A549 (cell line): Measurements from ENCODE around the gene NPB. TPM values are rescaled to one million over a fixed set of nuclear protein-coding genes. Genes with fewer than 3 reads are reported as not detected.

ENCODE experiments used
- ATAC-seq, 2 experiments: fragments of 200-7000 bp in 1 of 2; fragments of >200 bp in 1 of 2; cut with Nextera tagmentation in 1 of 2; cut with Tn5 transposase in 1 of 2; 3 replicates each; pipeline versions ENCODE4 v1.8.0 to v1.9.1; 2018 to 2020; ENCODE audit warnings: mild to moderate bottlenecking in 1 of 2, moderate library complexity in 1 of 2
- CTCF ChIA-PET: fragments of 300-600 bp; sonication (Branson Sonifier 250); formaldehyde crosslinking; extraction: SDS; loops from one replicate; lab custom pipeline; 2021; ENCODE audit warnings: antibody characterized with exemption, inconsistent platforms; lab: Yijun Ruan, JAX
- POLR2A ChIA-PET: fragments of 350-600 bp; formaldehyde crosslinking; extraction: SDS; loops from one replicate; lab custom pipeline; 2021; ENCODE audit warnings: antibody characterized with exemption, inconsistent platforms; lab: Yijun Ruan, JAX
- DNase-seq, 2 experiments: peaks; one replicate each; pipeline versions ENCODE4 v3.0.0 to v3.0.0-alpha.2; 2011 to 2016; ENCODE audit warnings: low read depth in 1 of 2, low spot score in 1 of 2
- FAIRE-seq: peaks from 2 replicates; lab custom pipeline; 2011; peaks lifted over from hg19 to GRCh38; lab: Jason Lieb, UNC
- H3K27ac ChIP-seq, 2 experiments: fragments of >200 bp; sonication (Bioruptor Twin); formaldehyde crosslinking; 3 replicates each; pipeline ENCODE4 v1.5.1; 2016 to 2017
- H3K4me1 ChIP-seq: fragments of >200 bp; sonication (Bioruptor Twin); formaldehyde crosslinking; 3 replicates; pipeline ENCODE4 v1.6.1; 2016
- H3K4me2 ChIP-seq: fragments of >200 bp; sonication (Bioruptor Twin); formaldehyde crosslinking; 3 replicates; pipeline ENCODE4 v1.6.1; 2016
- H3K4me3 ChIP-seq: fragments of >200 bp; sonication (Bioruptor Twin); formaldehyde crosslinking; 3 replicates; pipeline ENCODE4 v1.5.1; 2016
- H3K9me3 ChIP-seq: fragments of >200 bp; sonication (Bioruptor Twin); formaldehyde crosslinking; 3 replicates; pipeline ENCODE4 v1.6.1; 2016
- CTCF ChIP-seq: fragments of >200 bp; sonication (Bioruptor Twin); formaldehyde crosslinking; IDR thresholded peaks from 3 replicates; pipeline ENCODE4 v1.5.1; 2016
- ESRRA ChIP-seq: fragments of 150-350 bp; IDR thresholded peaks from 2 replicates; pipeline ENCODE4 v1.6.1; 2014; ENCODE audit warnings: mild to moderate bottlenecking, low read length, borderline replicate concordance
- FOXS1 ChIP-seq: fragments of 250-450 bp; sonication (Bioruptor Pico); IDR thresholded peaks from 2 replicates; pipeline ENCODE4 v1.5.0; 2020; ENCODE audit warnings: mild to moderate bottlenecking, moderate library complexity
- HDAC2 ChIP-seq: fragments of 200-600 bp; sonication (generic); IDR thresholded peaks from 2 replicates; pipeline ENCODE4 v1.6.1; 2016
- HMGXB4 ChIP-seq: fragments of 250-450 bp; sonication (Bioruptor Pico); IDR thresholded peaks from 2 replicates; pipeline ENCODE4 v1.5.0; 2021; ENCODE audit warnings: mild to moderate bottlenecking, moderate library complexity, borderline replicate concordance
- HOXB5 ChIP-seq: fragments of 250-450 bp; sonication (Bioruptor Pico); IDR thresholded peaks from 2 replicates; pipeline ENCODE4 v1.5.0; 2020; ENCODE audit warnings: mild to moderate bottlenecking, moderate library complexity
- JUN ChIP-seq, 2 experiments: fragments of >200 bp; sonication (Bioruptor Twin); formaldehyde crosslinking; IDR thresholded peaks; 2 replicates in 1 of 2; 3 replicates in 1 of 2; pipeline ENCODE4 v1.6.1; 2016 to 2017
- PBX3 ChIP-seq: IDR thresholded peaks from 2 replicates; pipeline ENCODE4 v1.6.1; 2012
- PHF8 ChIP-seq: fragments of 200-600 bp; sonication (generic); IDR thresholded peaks from 2 replicates; pipeline ENCODE4 v1.6.1; 2016; ENCODE audit warnings: low read depth, mild to moderate bottlenecking, antibody characterized with exemption, moderate library complexity, borderline replicate concordance
- POLR2A ChIP-seq: IDR thresholded peaks from 2 replicates; pipeline ENCODE4 v1.6.1; 2012; ENCODE audit warnings: mild to moderate bottlenecking, low read length
- POLR2AphosphoS2 ChIP-seq: conservative IDR thresholded peaks from 2 replicates; pipeline ENCODE4 v1.6.1; 2012; ENCODE audit warnings: low read length, improper control_type of control experiment, inconsistent platforms
- RCOR1 ChIP-seq: fragments of 150-350 bp; IDR thresholded peaks from 2 replicates; pipeline ENCODE4 v1.6.1; 2014; ENCODE audit warnings: antibody characterized with exemption, low read length, low read depth
- ZFP36 ChIP-seq: fragments of 450-650 bp; IDR thresholded peaks from 2 replicates; pipeline ENCODE4 v1.6.1; 2014; ENCODE audit warnings: borderline replicate concordance; ENCODE audit not compliant: partially characterized antibody
- ZSCAN20 ChIP-seq: fragments of 250-450 bp; sonication (Bioruptor Pico); IDR thresholded peaks from 2 replicates; pipeline ENCODE4 v1.8.0; 2022; ENCODE audit warnings: mild to moderate bottlenecking, moderate library complexity
- WGBS: methylation state at CpG from one replicate; pipeline ENCODE4 v1.1.6; 2017; ENCODE audit errors: missing lambda C conversion rate; 5-methylcytosine and 5-hydroxymethylcytosine counted together
- polyA plus RNA-seq, 4 experiments: library from polyadenylated mRNA; depleted of rRNA in 3 of 4; stranded (reverse); fragments of >200 nt; fragmentation: RNase III in 1 of 4; extraction: RNeasy Plus Mini Kit Qiagen cat#74134 plus additional on column Dnase treatment in 1 of 4; gene quantifications; 2 replicates in 3 of 4; 3 replicates in 1 of 4; pipeline ENCODE4 v1.2.3, GENCODE V29; 2011 to 2017

NPB gene
- polyA plus RNA-seq, 2 of the 4 experiments (the other 2 are of a cell fraction): 0.41 to 0.45 TPM

GRCh38 chr17:81931557-81932332 is 29.7 kb downstream of the NPB start:
- DNase-seq (no peak), FAIRE-seq (no peak), ATAC-seq (no peak)
- Histone ChIP-seq H3K4me3 (no peak overlapping the region), H3K4me2 (no peak overlapping the region), H3K9me3 (no peaks in the 10 kb centered on the region), H3K27ac (no peak overlapping the region), H3K4me1 (peaks cover 21% of the 10 kb centered on the region)
- ChIA-PET CTCF (interaction anchor here (0.7 to 12.8 kb wide), 5 partner anchors 13 to 106 kb away, joined by 4 to 99 read pairs (median 5); partner anchors contain the start of genes DCXR and NOTUM), POLR2A (no interaction called here)
- 64% methylated on average over 12 of the region's 15 CpGs for WGBS
- TF ChIP-seq ESRRA (no peak), RCOR1 (no peak), HOXB5 (CRISPR knock-in tag) (no peak), HDAC2 (no peak), POLR2A (0 out of 2 replicates have a peak, but pooled peaks have one; percentile 8), JUN (IDR thresholded peaks at IDR 0.05) (peak in 1 of 2 experiments; percentile 28; a peak in 1 of 5 replicates), PBX3 (peak; percentile 61; the same call in 1 of the 2 replicates)

- TF ChIP-seq PHF8 (no peak), HMGXB4 (CRISPR knock-in tag) (no peak), FOXS1 (CRISPR knock-in tag) (no peak), PBX3 (peak; percentile 26; the same call in 1 of the 2 replicates), ZSCAN20 (no peak), ZFP36 (no peak), JUN (IDR thresholded peaks at IDR 0.05) (peak in 1 of 2 experiments; percentile 42; a peak in 2 of 5 replicates), CTCF (no peak), POLR2AphosphoS2 (peak; percentile 62; the same call in 1 of the 2 replicates)
- no peak overlapping the region for H3K27ac ChIP-seq
- DNase-seq (no peak), ATAC-seq (no peak), FAIRE-seq (no peak)
- no peak overlapping the region for H3K4me3 ChIP-seq
- no peaks in the 10 kb centered on the region for H3K9me3 ChIP-seq
- peaks cover 21% of the 10 kb centered on the region for H3K4me1 ChIP-seq
- 87% methylated on average over 9 of the region's 9 CpGs for WGBS
- CTCF ChIA-PET: interaction anchor here (1.0 to 12.8 kb wide), 7 partner anchors 28 to 105 kb away, joined by 3 to 99 read pairs (median 4); partner anchors contain the start of genes DCXR and NOTUM
- no peak overlapping the region for H3K4me2 ChIP-seq
- POLR2A ChIA-PET: no interaction called here
These were observed 30.4 kb downstream of the NPB start for GRCh38 chr17:81932333-81932983.
